ENCODE results near the gene ZSCAN9. TPM values are rescaled to one million over a fixed set of nuclear protein-coding genes. Genes with fewer than 3 reads are reported as not detected.

Gene ZSCAN9
- total and polyA plus RNA-seq, 9 of the 15 experiments (the other 6 are each of a cell fraction or from before 2014, with no cell fraction given) = 18.8 to 48.9 (median 28.7) TPM

GRCh38 chr6:28225056-28225834, at the start of gene ZSCAN9 (continued):
- TF ChIP-seq THAP7 (CRISPR knock-in tag; IDR thresholded peaks at IDR 0.05) (no peak), ZNF347 (CRISPR knock-in tag; IDR thresholded peaks at IDR 0.05; ENCODE audit: low read depth) (no peak), ZNF23 (CRISPR knock-in tag; IDR thresholded peaks at IDR 0.05) (no peak), ATF4 (CRISPR knock-in tag; IDR thresholded peaks at IDR 0.05) (no peak), ZNF717 (CRISPR knock-in tag; IDR thresholded peaks at IDR 0.05) (no peak), XRCC4 (IDR thresholded peaks at IDR 0.05; ENCODE audit: extremely low read depth, insufficient read depth, insufficient read length) (no peak), FOSL1 (tag; conservative IDR thresholded peaks at IDR 0.05) (peak; percentile 76), ZNF696 (CRISPR knock-in tag; conservative IDR thresholded peaks at IDR 0.05) (no peak), RFX5 (IDR thresholded peaks at IDR 0.05; ENCODE audit: low read depth, low read length) (no peak), PKNOX1 (IDR thresholded peaks at IDR 0.05) (peak; percentile 55; the same call in 1 of the 2 replicates), CREB3 (tag; conservative IDR thresholded peaks at IDR 0.05; ENCODE audit: low read depth) (no peak), PML (IDR thresholded peaks at IDR 0.05; ENCODE audit: low read length) (peak; percentile 53; the same call in 1 of the 2 replicates), SNIP1 (IDR thresholded peaks at IDR 0.05; ENCODE audit: low read depth) (peak; percentile 92), ZNF184 (CRISPR knock-in tag; IDR thresholded peaks at IDR 0.05) (no peak), FUS (optimal IDR thresholded peaks at IDR 0.05; ENCODE audit: low read depth, low read length) (no peak), ELK1 (CRISPR knock-in tag; IDR thresholded peaks at IDR 0.05) (no peak), TFAM (CRISPR knock-in tag; conservative IDR thresholded peaks at IDR 0.05) (no peak), ZBTB11 (CRISPR knock-in tag; IDR thresholded peaks at IDR 0.05) (peak; percentile 93 to 99 (median 97); a peak in 5 of 6 replicates), POLR3G (IDR thresholded peaks at IDR 0.05; ENCODE audit: extremely low read depth, insufficient read length, insufficient replicate concordance) (no peak), MTA3 (IDR thresholded peaks at IDR 0.05; ENCODE audit: borderline replicate concordance) (peak; percentile 89)

Data from K562 (cell line).